Activated CD4-positive, alpha-beta T cell treated with anti-CD3 and anti-CD28 coated beads, Interleukin-2, amount 50 U/mL, for 1 hour (primary cell): Measurements from ENCODE around the gene EIF1AD.
"Not testable (repeated sequence)": the region's sequence is repeated elsewhere in the genome, so short reads cannot be mapped to it uniquely, and the experiment has no call there.

ENCODE experiments used
- DNase-seq: peaks from one replicate; pipeline ENCODE4 v3.0.0-alpha.2; 2020

EIF1AD gene

GRCh38 chr11:65967329-65967934, 34.5 kb downstream of the EIF1AD start:
- DNase-seq: no peak

- no peak for DNase-seq
Measured at GRCh38 chr11:65965986-65966762, 35.8 kb downstream of the EIF1AD start.

GRCh38 chr11:65964906-65965305, 37.1 kb downstream of the EIF1AD start:
- no peak for DNase-seq

- no peak for DNase-seq
Measured at GRCh38 chr11:65962141-65962564, 39.8 kb downstream of the EIF1AD start.

- DNase-seq: peak; percentile 93
Measured at GRCh38 chr11:65961267-65962140, 40.5 kb downstream of the EIF1AD start, which contains the start of gene SART1. Gene SART1 (plus strand): TSS chr11:65961734. CDS start chr11:65961781, 47 bp downstream.

GRCh38 chr11:65960824-65961266, 41.1 kb downstream of the EIF1AD start:
- no peak for DNase-seq

- DNase-seq: no peak
Measured at GRCh38 chr11:65958774-65959420, 43.1 kb downstream of the EIF1AD start.

- no peak for DNase-seq
Measured at GRCh38 chr11:65958291-65958690, 43.7 kb downstream of the EIF1AD start.

GRCh38 chr11:65954771-65955170, 47.2 kb downstream of the EIF1AD start:
- DNase-seq: no peak

GRCh38 chr11:65953471-65953870, 48.5 kb downstream of the EIF1AD start:
- no peak for DNase-seq

GRCh38 chr11:65952052-65952521, 49.9 kb downstream of the EIF1AD start:
- DNase-seq: no peak

GRCh38 chr11:65951641-65952040, 50.3 kb downstream of the EIF1AD start:
- DNase-seq: not testable (repeated sequence)

- DNase-seq: not testable (repeated sequence)
Measured at GRCh38 chr11:65950711-65951110, 51.2 kb downstream of the EIF1AD start.

GRCh38 chr11:65947603-65948125, 54.3 kb downstream of the EIF1AD start:
- DNase-seq: no peak

- DNase-seq: no peak
Measured at GRCh38 chr11:65947133-65947532, 54.8 kb downstream of the EIF1AD start.

GRCh38 chr11:65946655-65947054, 55.3 kb downstream of the EIF1AD start:
- DNase-seq: no peak
